Measurements from ENCODE around the gene RAP2A. TPM values are rescaled to one million over a fixed set of nuclear protein-coding genes. Genes with fewer than 3 reads are reported as not detected.

RAP2A gene
- total and polyA plus RNA-seq, 10 of the 15 experiments (the other 5 are each of a cell fraction or from before 2014, with no cell fraction given), result 3.5 to 35.1 (median 14.9) TPM

GRCh38 chr13:97435323-97435722 lies 1.4 kb downstream of the RAP2A start:
- Histone ChIP-seq H3K9me3 (replicated peaks; ENCODE audit: control insufficient read depth, insufficient read depth, low read length) (no peaks in the 10 kb centered on the region), H2AFZ (ENCODE audit: control insufficient read depth, low read depth, low read length) (no peak overlapping the region), H3K27me3 (replicated peaks in 1 of 2; ENCODE audit: control insufficient read depth in 2 of 2, insufficient read depth in 2 of 2, low read length in 1 of 2) (no peaks in the 10 kb centered on the region), H3K4me1 (ENCODE audit: control insufficient read depth, insufficient read depth, low read length) (peaks cover 6% of the 10 kb centered on the region), H3K4me2 (ENCODE audit: control insufficient read depth, insufficient read depth) (peak overlapping the region; percentile 70), H3K9ac (ENCODE audit: control insufficient read depth, insufficient read depth, low read length) (peak overlapping the region; percentile 76), H3K36me3 (ENCODE audit: control insufficient read depth in 2 of 2, insufficient read depth in 2 of 2, low read length in 1 of 2) (0 out of 4 replicates have a peak, but pooled peaks cover 0 to 4% of the 10 kb centered on the region in 2 experiments), H3K79me2 (ENCODE audit: control insufficient read depth, insufficient read depth, low read length) (peaks cover 51% of the 10 kb centered on the region), H4K20me1 (ENCODE audit: control insufficient read depth, insufficient read depth) (no peaks in the 10 kb centered on the region), H3K27ac (ENCODE audit: control insufficient read depth, insufficient read depth) (peak overlapping the region; percentile 64), H3K4me3 (peak overlapping the region; percentile 93)
- no peak for DNase-seq (ENCODE audit: low read depth, low spot score)
- SMC1A ChIA-PET (ENCODE audit: uncharacterized antibody, unreplicated experiment), result interaction anchor here (0.5 to 12.0 kb wide), 8 partner anchors 11 to 210 kb away, joined by 3 to 165 read pairs (median 4); no protein-coding TSS in a partner anchor
- in situ Hi-C loops (cut with MboI), result loop anchor here (25.0 kb wide), 2 partner anchors 1127 to 1748 kb away; partner anchors contain the start of gene DNAJC3
- TF ChIP-seq MYC (IDR thresholded peaks at IDR 0.05; ENCODE audit: insufficient read depth, insufficient read length, insufficient replicate concordance, low read length, severe bottlenecking) (no peak), ZNF384 (IDR thresholded peaks at IDR 0.05; ENCODE audit: borderline replicate concordance, low read depth, low read length) (peak; percentile 77; the same call in 1 of the 2 replicates)
- TF ChIP-seq, protein P1, sequence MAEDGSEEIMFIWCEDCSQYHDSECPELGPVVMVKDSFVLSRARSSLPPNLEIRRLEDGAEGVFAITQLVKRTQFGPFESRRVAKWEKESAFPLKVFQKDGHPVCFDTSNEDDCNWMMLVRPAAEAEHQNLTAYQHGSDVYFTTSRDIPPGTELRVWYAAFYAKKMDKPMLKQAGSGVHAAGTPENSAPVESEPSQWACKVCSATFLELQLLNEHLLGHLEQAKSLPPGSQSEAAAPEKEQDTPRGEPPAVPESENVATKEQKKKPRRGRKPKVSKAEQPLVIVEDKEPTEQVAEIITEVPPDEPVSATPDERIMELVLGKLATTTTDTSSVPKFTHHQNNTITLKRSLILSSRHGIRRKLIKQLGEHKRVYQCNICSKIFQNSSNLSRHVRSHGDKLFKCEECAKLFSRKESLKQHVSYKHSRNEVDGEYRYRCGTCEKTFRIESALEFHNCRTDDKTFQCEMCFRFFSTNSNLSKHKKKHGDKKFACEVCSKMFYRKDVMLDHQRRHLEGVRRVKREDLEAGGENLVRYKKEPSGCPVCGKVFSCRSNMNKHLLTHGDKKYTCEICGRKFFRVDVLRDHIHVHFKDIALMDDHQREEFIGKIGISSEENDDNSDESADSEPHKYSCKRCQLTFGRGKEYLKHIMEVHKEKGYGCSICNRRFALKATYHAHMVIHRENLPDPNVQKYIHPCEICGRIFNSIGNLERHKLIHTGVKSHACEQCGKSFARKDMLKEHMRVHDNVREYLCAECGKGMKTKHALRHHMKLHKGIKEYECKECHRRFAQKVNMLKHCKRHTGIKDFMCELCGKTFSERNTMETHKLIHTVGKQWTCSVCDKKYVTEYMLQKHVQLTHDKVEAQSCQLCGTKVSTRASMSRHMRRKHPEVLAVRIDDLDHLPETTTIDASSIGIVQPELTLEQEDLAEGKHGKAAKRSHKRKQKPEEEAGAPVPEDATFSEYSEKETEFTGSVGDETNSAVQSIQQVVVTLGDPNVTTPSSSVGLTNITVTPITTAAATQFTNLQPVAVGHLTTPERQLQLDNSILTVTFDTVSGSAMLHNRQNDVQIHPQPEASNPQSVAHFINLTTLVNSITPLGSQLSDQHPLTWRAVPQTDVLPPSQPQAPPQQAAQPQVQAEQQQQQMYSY (CRISPR knock-in tag; IDR thresholded peaks at IDR 0.05), result no peak
- POLR2A ChIA-PET, result interaction anchor here (0.6 to 9.1 kb wide), 11 partner anchors 14 to 1871 kb away, joined by 3 to 108 read pairs (median 5); no protein-coding TSS in a partner anchor
- no peak for ATAC-seq
- intact Hi-C loops (cut with micrococcal nuclease; ENCODE audit: unreplicated experiment), result loop anchor here (2.0 to 10.0 kb wide), 3 partner anchors 13 to 539 kb away; no protein-coding TSS in a partner anchor
- RAD21 ChIA-PET (ENCODE audit: unreplicated experiment), result interaction anchor here (0.7 to 10.4 kb wide), 13 partner anchors 11 to 368 kb away, joined by 3 to 179 read pairs (median 4); partner anchors contain the start of gene MBNL2
- FAIRE-seq, result no peak
- CTCF ChIA-PET, result interaction anchor here (0.6 to 3.9 kb wide), 7 partner anchors 14 to 1178 kb away, joined by 3 to 25 read pairs (median 3); no protein-coding TSS in a partner anchor
- no TSS peak for BruUV-seq (replicated peaks)
- 0% methylated on average over 2 of the region's 3 CpGs for WGBS (ENCODE audit: insufficient coverage, insufficient replicate concordance, low lambda C conversion rate, missing lambda C conversion rate)
